Measurements from ENCODE around the gene LPAR6.

DNA sequence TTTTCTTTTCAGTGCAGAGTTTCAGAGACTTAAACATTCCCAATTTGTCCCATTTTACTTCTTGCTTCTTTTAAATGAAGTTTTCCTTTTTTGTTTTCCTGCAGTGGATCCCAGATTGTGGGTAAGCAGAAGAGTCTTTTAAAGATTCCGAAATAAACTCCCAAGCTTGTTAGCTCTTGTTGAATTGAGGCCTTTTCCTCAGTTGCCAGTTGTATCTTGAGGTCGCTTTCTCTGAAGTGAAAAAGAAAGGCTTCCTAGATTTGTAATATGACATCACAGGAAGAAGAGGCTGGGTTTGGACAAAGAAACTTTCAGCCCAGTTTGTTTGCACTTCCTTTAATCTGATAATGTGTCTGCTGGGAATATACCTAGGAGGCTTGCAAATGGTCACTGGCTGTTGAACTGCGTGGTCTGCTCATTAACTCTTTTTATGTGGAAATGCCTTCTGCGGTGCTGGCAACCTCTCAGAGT is at the start of gene LPAR6:
- no peak for TF ChIP-seq CTCF (IDR thresholded peaks at IDR 0.05)
- TF ChIP-seq POLR2A (IDR thresholded peaks at IDR 0.05), result peak; percentile 72 to 87

All from adrenal gland (tissue), 5 donors.